PC-9 (cell line): ENCODE data around the gene HOXC12. TPM values are rescaled to one million over a fixed set of nuclear protein-coding genes. Genes with fewer than 3 reads are reported as not detected.

Experiments used
- BruUV-seq: library from RNA; stranded (reverse); fragments of 400-500 nt; replicated peaks from 2 replicates; lab custom pipeline; 2021; lab: Mats Ljungman, UMichigan
- CTCF ChIA-PET: fragments of 300-600 bp; sonication (Branson Sonifier 250); formaldehyde crosslinking; loops from one replicate; lab custom pipeline; 2022; ENCODE audit warnings: antibody characterized with exemption; lab: Charles Lee
- POLR2A ChIA-PET: fragments of 300-600 bp; sonication (Branson Sonifier 250); formaldehyde crosslinking; loops from one replicate; lab custom pipeline; 2022; ENCODE audit warnings: antibody characterized with exemption; ENCODE audit not compliant: unreplicated experiment; lab: Charles Lee
- DNase-seq, 2 experiments: peaks; one replicate each; pipeline versions ENCODE4 v3.0.0 to v3.0.0-alpha.2; 2015 to 2022; ENCODE audit warnings: mixed read lengths in 1 of 2
- H2AFZ ChIP-seq: fragments of 200-600 bp; sonication (generic); 2 replicates; pipeline ENCODE4 v1.8.1; 2017; ENCODE audit warnings: antibody characterized with exemption
- H3F3A ChIP-seq: fragments of 200-600 bp; sonication (generic); 2 replicates; pipeline ENCODE4 v1.8.1; 2017; ENCODE audit warnings: antibody characterized with exemption, mild to moderate bottlenecking, low read depth; ENCODE audit not compliant: insufficient read depth
- H3K27ac ChIP-seq: fragments of 200-600 bp; sonication (generic); 2 replicates; pipeline ENCODE4 v1.6.1; 2016; ENCODE audit warnings: mixed run types
- H3K27me3 ChIP-seq: fragments of 200-600 bp; sonication (generic); 2 replicates; pipeline ENCODE4 v1.6.1; 2016; ENCODE audit warnings: low read depth, mixed run types; ENCODE audit not compliant: insufficient read depth
- H3K36me3 ChIP-seq: fragments of 200-600 bp; sonication (generic); 2 replicates; pipeline ENCODE4 v1.6.1; 2016; ENCODE audit warnings: low read depth, mixed run types
- H3K4me1 ChIP-seq: fragments of 200-600 bp; sonication (generic); replicated peaks from 2 replicates; pipeline ENCODE4 v1.6.1; 2016; ENCODE audit warnings: mixed run types; ENCODE audit not compliant: insufficient read depth
- H3K4me2 ChIP-seq: fragments of 200-600 bp; sonication (generic); 2 replicates; pipeline ENCODE4 v1.6.1; 2017; ENCODE audit warnings: mixed run types
- H3K4me3 ChIP-seq: fragments of 200-600 bp; sonication (generic); 2 replicates; pipeline ENCODE4 v1.6.1; 2016; ENCODE audit warnings: mixed run types
- H3K79me2 ChIP-seq: fragments of 200-600 bp; sonication (generic); 2 replicates; pipeline ENCODE4 v1.6.1; 2017; ENCODE audit warnings: low read depth, mixed run types
- H3K9me2 ChIP-seq: fragments of 200-600 bp; sonication (generic); 2 replicates; pipeline ENCODE4 v1.8.1; 2017; ENCODE audit warnings: mild to moderate bottlenecking; ENCODE audit not compliant: insufficient read depth
- H3K9me3 ChIP-seq: fragments of 200-600 bp; sonication (generic); 2 replicates; pipeline ENCODE4 v1.8.1; 2016; ENCODE audit warnings: low read depth; ENCODE audit not compliant: insufficient read depth
- H4K20me1 ChIP-seq: fragments of 200-600 bp; sonication (generic); 2 replicates; pipeline ENCODE4 v1.8.1; 2017; ENCODE audit not compliant: insufficient read depth
- EZH2 ChIP-seq: fragments of 200-600 bp; sonication (generic); IDR thresholded peaks from 2 replicates; pipeline ENCODE4 v1.8.0; 2017; ENCODE audit warnings: antibody characterized with exemption, low read depth
- intact Hi-C: fragments of 100-400 bp; cut with micrococcal nuclease; formaldehyde crosslinking; loops from one replicate; pipeline ENCODE4 v1.10.0; 2022; ENCODE audit not compliant: unreplicated experiment
- total RNA-seq: library from RNA; stranded (reverse); gene quantifications from 2 replicates; pipeline ENCODE4 v1.2.3, GENCODE V29; 2021
- TF ChIP-seq, protein P1 (sequence below): fragments of 200-600 bp; sonication (generic); conservative IDR thresholded peaks from 2 replicates; pipeline ENCODE4 v1.6.1; 2017; ENCODE audit warnings: mixed run types, antibody characterized with exemption, mild to moderate bottlenecking, moderate library complexity

HOXC12 gene
- total RNA-seq, 1 experiment from 2014 or later: 0.24 TPM

DNA sequence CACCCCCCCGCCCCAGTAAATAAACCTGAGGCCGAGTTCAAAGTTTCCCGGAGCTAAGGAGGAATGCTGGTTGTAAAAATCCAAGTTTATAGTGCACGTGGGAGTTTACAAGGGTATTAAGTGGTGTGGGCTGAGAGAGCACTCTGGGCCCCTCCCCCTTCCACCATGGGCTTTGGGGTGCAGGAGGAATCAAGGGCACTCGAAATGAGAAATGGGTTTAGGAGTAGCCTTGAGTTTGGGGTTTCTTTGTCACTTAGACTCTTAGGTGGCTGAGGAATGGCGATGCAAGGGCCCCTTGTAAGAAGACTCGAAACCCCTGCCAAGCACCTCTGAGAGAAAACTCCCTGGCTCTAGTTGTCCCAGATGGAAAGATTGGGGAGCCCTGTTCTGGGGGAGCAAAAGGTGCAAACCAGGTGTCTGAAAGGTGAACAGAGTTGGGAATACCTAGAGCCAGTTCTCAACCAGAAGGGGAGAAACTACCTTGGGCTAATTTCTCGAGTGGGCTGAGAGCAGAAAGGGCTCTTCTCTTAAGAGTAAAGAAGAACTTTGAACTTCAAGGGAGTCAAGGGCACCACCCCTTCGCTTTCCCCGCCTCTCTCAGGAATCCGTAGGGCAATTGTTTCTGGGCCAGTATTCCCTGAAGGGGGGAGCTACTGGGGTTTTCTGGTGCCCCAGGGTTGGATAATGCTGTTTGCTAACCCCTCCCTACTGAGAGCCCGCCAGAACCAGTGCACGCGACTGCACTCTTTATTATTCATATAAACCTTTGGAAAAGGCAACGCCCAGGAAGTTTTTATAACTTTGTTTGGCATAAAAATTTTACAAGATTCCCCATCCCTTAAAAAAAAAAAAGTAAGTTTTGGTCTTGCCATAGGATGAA, 24.0 kb downstream of the HOXC12 start:
- H3K9me3 ChIP-seq: no peaks in the 10 kb centered on the region
- H3F3A ChIP-seq: 0 out of 2 replicates have a peak, but pooled peaks cover 10% of the 10 kb centered on the region
- CTCF ChIA-PET: no interaction called here
- H2AFZ ChIP-seq: no peak overlapping the region
- no peaks in the 10 kb centered on the region for H4K20me1 ChIP-seq
- no TSS peak for BruUV-seq
- H3K4me3 ChIP-seq: no peak overlapping the region
- H3K27me3 ChIP-seq: no peaks in the 10 kb centered on the region
- no peaks in the 10 kb centered on the region for H3K4me1 ChIP-seq
- no peak overlapping the region for H3K27ac ChIP-seq
- H3K79me2 ChIP-seq: no peaks in the 10 kb centered on the region
- POLR2A ChIA-PET: interaction anchor here (0.6 kb wide), 1 partner anchor 303 kb away, joined by 5 read pairs; the partner anchor contains the start of gene ATP5MC2
- H3K4me2 ChIP-seq: no peak overlapping the region
- DNase-seq: no peak
- intact Hi-C loops: no loop called here
- no peaks in the 10 kb centered on the region for H3K9me2 ChIP-seq
- no peaks in the 10 kb centered on the region for H3K36me3 ChIP-seq
- TF ChIP-seq, protein P1, sequence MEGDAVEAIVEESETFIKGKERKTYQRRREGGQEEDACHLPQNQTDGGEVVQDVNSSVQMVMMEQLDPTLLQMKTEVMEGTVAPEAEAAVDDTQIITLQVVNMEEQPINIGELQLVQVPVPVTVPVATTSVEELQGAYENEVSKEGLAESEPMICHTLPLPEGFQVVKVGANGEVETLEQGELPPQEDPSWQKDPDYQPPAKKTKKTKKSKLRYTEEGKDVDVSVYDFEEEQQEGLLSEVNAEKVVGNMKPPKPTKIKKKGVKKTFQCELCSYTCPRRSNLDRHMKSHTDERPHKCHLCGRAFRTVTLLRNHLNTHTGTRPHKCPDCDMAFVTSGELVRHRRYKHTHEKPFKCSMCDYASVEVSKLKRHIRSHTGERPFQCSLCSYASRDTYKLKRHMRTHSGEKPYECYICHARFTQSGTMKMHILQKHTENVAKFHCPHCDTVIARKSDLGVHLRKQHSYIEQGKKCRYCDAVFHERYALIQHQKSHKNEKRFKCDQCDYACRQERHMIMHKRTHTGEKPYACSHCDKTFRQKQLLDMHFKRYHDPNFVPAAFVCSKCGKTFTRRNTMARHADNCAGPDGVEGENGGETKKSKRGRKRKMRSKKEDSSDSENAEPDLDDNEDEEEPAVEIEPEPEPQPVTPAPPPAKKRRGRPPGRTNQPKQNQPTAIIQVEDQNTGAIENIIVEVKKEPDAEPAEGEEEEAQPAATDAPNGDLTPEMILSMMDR: no peak
- no peak for TF ChIP-seq EZH2

DNA sequence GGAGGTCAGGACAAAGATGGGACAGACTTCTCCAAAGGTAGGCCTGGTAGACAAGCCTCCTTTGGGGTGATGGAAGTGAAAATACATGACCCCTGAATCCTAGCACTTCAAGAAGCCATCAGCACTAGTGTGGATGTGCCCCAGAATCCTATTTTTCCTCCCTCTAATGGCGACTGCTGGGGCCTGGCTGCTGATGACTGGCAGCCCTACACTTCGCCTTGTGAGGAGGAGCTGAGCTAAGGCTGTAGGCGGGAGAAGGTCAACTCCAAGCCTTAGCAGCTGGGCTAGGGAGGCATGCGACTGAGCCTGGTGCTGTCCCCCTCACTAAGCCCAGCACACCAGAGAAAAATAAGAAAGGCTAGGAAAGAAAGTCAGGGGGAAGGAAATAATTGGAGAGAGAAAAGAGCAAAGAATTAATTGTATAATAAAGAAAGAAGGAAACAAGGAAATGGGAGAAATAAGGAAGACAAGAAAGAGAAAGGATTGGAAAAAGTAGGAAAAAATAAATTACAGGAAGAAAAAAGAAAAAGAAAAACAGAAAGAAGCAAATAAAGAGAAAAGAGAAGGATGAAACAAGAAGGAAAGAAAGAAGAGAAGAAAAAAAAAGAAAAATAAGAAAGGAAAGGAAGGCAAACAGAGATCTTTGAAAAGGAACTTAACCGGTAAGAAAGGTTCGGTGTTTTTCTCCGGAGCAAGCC, 25.6 kb downstream of the HOXC12 start:
- peaks cover 3% of the 10 kb centered on the region; the same call in 1 of the 2 replicates for H3K4me1 ChIP-seq
- H3K9me3 ChIP-seq: no peaks in the 10 kb centered on the region
- no peaks in the 10 kb centered on the region for H3K27me3 ChIP-seq
- no peaks in the 10 kb centered on the region for H4K20me1 ChIP-seq
- BruUV-seq: no TSS peak
- H2AFZ ChIP-seq: no peak overlapping the region
- POLR2A ChIA-PET: interaction anchor here (0.6 kb wide), 1 partner anchor 158 kb away, joined by 4 read pairs; no protein-coding TSS in a partner anchor
- H3K36me3 ChIP-seq: no peaks in the 10 kb centered on the region
- TF ChIP-seq, protein P1: no peak
- no peak for TF ChIP-seq EZH2
- DNase-seq: no peak
- H3K4me3 ChIP-seq: no peak overlapping the region
- no peak overlapping the region for H3K27ac ChIP-seq
- intact Hi-C loops: no loop called here
- 0 out of 2 replicates have a peak, but pooled peaks cover 10% of the 10 kb centered on the region for H3F3A ChIP-seq
- H3K9me2 ChIP-seq: no peaks in the 10 kb centered on the region
- CTCF ChIA-PET: no interaction called here
- no peaks in the 10 kb centered on the region for H3K79me2 ChIP-seq
- no peak overlapping the region for H3K4me2 ChIP-seq

DNA sequence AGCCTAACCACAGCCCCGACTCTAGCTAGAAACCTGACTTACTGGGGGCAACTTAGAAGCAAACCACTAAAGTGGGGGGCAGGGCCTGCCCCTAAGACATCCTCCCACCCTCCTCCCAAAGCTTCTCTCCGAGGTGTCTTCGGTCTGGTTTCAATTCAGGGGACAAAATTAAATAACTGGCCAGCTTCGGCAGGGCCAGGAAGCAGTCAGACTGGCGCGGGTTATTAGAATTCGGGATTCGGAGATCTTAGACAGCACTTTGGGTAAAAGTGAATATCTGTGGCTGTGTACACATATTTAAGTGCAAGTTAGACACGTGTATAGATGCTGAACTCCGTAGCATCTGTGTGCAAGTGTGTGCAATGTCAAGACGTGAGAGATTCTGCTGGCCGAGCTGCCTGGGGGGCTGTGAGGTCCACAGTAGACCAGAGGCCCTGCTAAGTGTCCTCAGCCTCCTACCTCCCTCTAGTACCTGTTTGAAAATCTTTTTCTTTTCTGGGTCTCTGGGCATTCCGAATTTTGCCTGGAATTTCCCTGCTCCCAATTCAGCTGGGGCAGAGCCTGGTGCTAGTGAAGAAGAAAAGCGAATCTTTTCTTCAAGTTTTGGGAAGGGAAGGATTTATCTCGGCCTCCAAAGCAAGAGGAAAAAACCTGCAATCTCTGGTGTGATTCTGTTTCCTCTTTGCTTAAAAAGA, 26.2 kb downstream of the HOXC12 start:
- CTCF ChIA-PET: no interaction called here
- no peaks in the 10 kb centered on the region for H3K9me2 ChIP-seq
- H3K4me2 ChIP-seq: no peak overlapping the region
- H3K27me3 ChIP-seq: no peaks in the 10 kb centered on the region
- no peak overlapping the region for H3K27ac ChIP-seq
- H3K79me2 ChIP-seq: no peaks in the 10 kb centered on the region
- no peak overlapping the region for H2AFZ ChIP-seq
- H4K20me1 ChIP-seq: no peaks in the 10 kb centered on the region
- H3K4me1 ChIP-seq: peaks cover 4% of the 10 kb centered on the region; the same call in 1 of the 2 replicates
- 0 out of 2 replicates have a peak, but pooled peaks cover 10% of the 10 kb centered on the region for H3F3A ChIP-seq
- no TSS peak for BruUV-seq
- DNase-seq: no peak
- TF ChIP-seq, protein P1: no peak
- no peak for TF ChIP-seq EZH2
- no peaks in the 10 kb centered on the region for H3K36me3 ChIP-seq
- POLR2A ChIA-PET: interaction anchor here (0.6 kb wide), 1 partner anchor 157 kb away, joined by 4 read pairs; no protein-coding TSS in a partner anchor
- intact Hi-C loops: no loop called here
- no peaks in the 10 kb centered on the region for H3K9me3 ChIP-seq
- H3K4me3 ChIP-seq: no peak overlapping the region
